Vagina (tissue), 2 donors: ENCODE data around the gene PRR23E.

ENCODE experiments used
- POLR2AphosphoS5 ChIP-seq, 2 donors: sonication (generic); formaldehyde crosslinking; IDR thresholded peaks; one replicate each; pipeline ENCODE4 v1.9.0; 2017; ENCODE audit warnings: antibody characterized with exemption in 2 of 2, mild to moderate bottlenecking in 2 of 2, low read depth in 1 of 2; ENCODE audit not compliant: insufficient read depth in 1 of 2
- TF ChIP-seq, protein P1 (sequence below), 3 experiments: fragments of 450-650 bp in 2 of 3; fragments of 200-600 bp in 1 of 3; sonication (generic) in 1 of 3; IDR thresholded peaks; one replicate each; pipeline ENCODE4 v1.5.1; 2017 to 2019; ENCODE audit warnings: antibody characterized with exemption in 3 of 3, mild to moderate bottlenecking in 2 of 3, moderate library complexity in 2 of 3

DNA sequence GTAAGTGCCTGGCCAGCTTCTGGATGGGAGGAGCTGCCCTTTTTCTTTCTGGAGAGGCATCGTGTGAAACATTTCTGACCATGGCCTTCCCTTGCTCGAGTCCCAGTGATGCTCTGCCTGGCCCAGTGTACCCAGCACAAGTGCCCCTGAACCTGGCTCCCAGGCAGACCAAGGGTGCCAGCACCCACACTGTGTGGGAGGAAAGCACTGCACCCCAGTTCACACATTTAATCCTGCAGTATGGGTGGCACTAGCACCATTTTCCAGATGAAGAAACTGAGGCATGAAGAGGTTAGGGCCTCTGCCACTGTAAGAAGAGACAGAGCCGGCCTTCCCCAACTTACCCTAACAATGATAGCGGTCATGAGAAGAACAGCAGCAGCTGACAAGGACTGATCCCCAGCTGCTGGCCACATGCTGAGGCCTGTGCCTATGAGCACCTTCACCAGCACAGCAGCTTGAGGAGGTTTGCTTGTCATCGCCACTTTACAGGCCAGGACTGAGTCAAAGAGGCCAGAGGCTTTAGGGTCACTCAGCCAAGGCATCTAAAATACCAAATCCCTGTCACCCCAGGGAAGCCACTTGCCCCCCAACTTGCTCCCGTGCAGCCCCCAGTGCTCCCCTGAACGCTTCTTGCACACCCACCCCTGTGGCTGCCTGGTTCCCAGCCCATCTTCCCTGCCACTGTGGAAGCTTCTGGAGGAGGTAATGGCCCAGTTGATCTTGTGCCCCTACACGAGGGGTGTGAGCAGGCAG is 15.0 kb downstream of the PRR23E start:
- TF ChIP-seq, protein P1, sequence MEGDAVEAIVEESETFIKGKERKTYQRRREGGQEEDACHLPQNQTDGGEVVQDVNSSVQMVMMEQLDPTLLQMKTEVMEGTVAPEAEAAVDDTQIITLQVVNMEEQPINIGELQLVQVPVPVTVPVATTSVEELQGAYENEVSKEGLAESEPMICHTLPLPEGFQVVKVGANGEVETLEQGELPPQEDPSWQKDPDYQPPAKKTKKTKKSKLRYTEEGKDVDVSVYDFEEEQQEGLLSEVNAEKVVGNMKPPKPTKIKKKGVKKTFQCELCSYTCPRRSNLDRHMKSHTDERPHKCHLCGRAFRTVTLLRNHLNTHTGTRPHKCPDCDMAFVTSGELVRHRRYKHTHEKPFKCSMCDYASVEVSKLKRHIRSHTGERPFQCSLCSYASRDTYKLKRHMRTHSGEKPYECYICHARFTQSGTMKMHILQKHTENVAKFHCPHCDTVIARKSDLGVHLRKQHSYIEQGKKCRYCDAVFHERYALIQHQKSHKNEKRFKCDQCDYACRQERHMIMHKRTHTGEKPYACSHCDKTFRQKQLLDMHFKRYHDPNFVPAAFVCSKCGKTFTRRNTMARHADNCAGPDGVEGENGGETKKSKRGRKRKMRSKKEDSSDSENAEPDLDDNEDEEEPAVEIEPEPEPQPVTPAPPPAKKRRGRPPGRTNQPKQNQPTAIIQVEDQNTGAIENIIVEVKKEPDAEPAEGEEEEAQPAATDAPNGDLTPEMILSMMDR (IDR thresholded peaks at IDR 0.05) = no peak
- TF ChIP-seq POLR2AphosphoS5 (IDR thresholded peaks at IDR 0.05; ENCODE audit: insufficient read depth in 1 of 2, low read depth in 1 of 2) = no peak
